GM18502 (cell line): ENCODE measurements around the gene TNNI2.
"Not testable (repeated sequence)": the region's sequence is repeated elsewhere in the genome, so short reads cannot be mapped to it uniquely, and the experiment has no call there.

Source experiments
- ATAC-seq: cut with Tn5 transposase; IDR thresholded peaks from one replicate; pipeline ENCODE4 v1.9.1; 2021; ENCODE audit warnings: mild to moderate bottlenecking; ENCODE audit not compliant: unreplicated experiment, poor library complexity

TNNI2 gene

GRCh38 chr11:1882265-1883238, 43.8 kb downstream of the TNNI2 start:
- peak; percentile 67 for ATAC-seq

GRCh38 chr11:1883346-1884302, 44.8 kb downstream of the TNNI2 start:
- ATAC-seq: no peak

GRCh38 chr11:1884303-1884700, 45.5 kb downstream of the TNNI2 start:
- ATAC-seq: no peak

GRCh38 chr11:1886551-1886950, 47.8 kb downstream of the TNNI2 start:
- ATAC-seq: not testable (repeated sequence)

DNA sequence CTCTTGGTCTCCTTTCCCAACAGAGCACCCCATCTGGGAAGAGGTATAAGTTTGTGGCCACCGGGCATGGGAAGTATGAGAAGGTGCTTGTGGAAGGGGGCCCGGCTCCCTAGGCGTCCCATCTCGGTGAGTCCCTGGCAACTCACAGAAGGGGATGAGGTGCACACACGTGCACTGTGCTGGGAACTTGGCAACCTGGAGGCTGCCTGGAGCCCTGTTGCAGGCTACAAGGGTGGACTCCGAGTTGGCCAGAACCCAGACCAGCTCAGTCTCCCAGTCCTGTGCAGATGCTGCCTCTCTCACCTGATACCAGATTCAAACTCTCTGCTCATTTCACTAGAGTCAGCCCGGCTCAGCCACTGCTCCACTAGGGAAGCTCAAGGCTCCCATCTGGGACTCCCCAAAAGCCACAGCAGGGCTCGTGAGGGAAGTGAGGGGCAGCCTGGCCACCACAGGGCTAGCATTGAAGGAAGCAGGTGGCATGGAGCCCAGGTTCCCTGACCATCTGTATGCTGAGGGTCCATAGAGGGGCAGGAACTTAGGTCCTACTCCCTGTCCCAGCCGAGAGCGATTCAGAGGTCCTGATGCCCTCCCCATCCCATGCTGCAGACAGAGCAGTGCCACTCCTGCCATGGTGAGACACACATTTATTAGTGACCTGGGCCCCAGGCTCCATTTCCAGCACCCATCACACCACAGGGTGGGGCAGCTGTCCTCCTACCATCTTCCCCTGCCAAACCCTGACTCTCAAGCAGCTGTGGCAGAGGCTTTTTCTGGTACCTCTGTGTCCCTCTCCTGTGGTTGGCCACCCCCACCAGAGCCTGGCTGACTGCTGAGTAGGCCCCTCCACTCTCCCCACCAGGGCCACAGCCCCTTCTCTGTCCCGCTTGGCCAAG, 48.9 kb downstream of the TNNI2 start:
- no peak for ATAC-seq

DNA sequence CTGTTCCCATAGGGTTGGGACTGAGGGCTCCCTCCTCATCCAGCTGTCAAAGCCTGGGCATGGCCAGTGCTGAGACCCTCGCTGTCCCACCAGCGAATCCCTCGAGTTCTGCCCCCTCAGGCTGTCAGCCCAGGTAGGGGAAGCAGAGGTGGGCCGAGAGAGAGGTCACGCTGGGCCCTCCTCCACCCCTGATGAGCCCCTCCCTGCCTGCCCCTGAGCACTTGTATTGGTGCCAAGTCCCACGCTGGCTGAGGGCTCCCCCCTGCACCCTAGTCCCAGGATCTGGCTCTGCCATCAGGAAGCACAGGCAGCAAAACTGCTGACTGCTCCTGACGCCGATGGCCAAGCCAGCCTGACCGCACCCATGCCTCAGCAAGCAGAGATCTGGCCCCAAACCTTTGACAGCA, 49.6 kb downstream of the TNNI2 start:
- no peak for ATAC-seq

DNA sequence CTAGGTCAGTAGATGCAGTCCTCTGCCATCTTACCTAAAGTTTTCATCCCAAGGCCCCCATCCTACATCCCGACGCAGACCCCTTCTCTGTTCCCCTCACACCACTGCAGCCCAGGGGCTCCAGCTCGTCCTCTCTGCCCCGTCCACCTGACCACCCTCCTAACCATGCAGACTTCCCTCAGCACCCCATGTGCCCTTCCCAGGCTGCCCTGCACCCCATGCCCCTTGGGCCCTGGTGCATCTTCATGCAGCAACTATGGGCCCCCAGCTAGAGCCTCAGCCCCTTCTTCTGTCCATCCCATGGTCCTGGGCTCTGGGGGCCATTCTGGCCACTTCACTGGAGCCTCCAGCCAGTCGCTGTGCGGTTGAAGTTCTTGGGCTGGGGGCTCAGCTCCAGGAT, 50.0 kb downstream of the TNNI2 start:
- ATAC-seq: no peak

- no peak for ATAC-seq
These were observed 50.6 kb downstream of the TNNI2 start for GRCh38 chr11:1889224-1889930.

DNA sequence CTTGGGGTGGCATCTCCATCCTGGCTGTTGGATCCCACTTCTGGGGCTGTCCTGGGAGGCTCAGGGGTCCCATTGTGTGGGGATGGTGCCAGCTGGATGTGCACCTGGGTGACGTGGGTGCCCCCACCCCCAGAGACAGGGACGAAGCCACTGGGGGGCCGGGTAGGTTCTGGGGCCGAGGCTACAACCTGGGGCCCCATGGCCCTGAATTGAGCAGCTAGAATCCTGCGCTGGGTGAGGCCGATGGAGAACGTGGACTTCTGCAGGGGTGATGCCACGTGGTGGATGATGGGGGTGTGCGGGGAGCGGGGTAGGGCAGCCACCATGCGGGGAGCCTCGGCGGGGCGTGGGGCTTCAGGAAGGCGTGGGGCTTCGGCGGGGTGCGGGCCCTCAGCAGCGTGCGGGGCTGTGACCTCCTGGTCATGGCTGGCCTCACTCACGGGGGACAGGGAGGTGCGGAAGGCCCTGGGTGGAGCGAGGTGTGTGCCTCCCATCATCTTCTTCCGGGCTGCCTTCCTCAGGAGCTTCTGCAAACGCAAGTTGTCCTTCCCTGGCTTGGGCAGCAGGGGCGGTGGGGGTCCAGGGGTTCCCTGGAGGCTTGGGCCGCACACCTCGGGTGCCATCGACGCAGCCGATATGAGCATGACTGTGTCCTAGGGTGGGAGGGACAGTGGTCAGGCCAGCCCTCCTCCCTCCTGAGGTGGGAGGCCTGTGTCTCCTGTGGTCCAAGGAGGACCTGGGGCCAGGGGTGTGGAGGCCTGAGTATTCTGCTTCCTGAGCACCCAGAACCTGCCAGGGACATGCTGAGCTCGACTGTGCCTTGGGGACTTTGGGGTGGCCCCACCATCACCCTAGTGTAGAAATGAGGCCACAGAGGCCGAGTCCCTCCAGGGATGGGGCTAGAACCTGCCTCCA, 51.4 kb downstream of the TNNI2 start:
- ATAC-seq: no peak
